Keratinocyte (primary cell): ENCODE data around the gene TSPAN1.

Experiments
- CTCF ChIP-seq, 3 experiments: IDR thresholded peaks in 1 of 3; conservative IDR thresholded peaks in 1 of 3; optimal IDR thresholded peaks in 1 of 3; 2 replicates in 2 of 3; 3 replicates in 1 of 3; pipeline versions ENCODE3 to v1.5.1; 2011; ENCODE audit warnings: low read length in 3 of 3, mild to moderate bottlenecking in 3 of 3, moderate library complexity in 2 of 3, control low read depth in 1 of 3, inconsistent platforms in 1 of 3; ENCODE audit not compliant: insufficient read depth in 2 of 3; ENCODE audit errors: extremely low read depth in 1 of 3
- EZH2 ChIP-seq: IDR thresholded peaks from one replicate; pipeline ENCODE4 v1.6.1; 2012; ENCODE audit warnings: inconsistent platforms, mild to moderate bottlenecking, low read length, moderate library complexity

- no peak for TF ChIP-seq CTCF (optimal IDR thresholded peaks at IDR 0.05 in 1 of 3, IDR thresholded peaks at IDR 0.05 in 1 of 3, conservative IDR thresholded peaks at IDR 0.05 in 1 of 3; ENCODE audit: extremely low read depth in 1 of 3, insufficient read depth in 2 of 3, low read length in 3 of 3)
- no peak for TF ChIP-seq EZH2
These were observed 16.3 kb downstream of the TSPAN1 start for GRCh38 chr1:46191033-46191701.
